A375 (cell line): ENCODE results near the gene TFAM. TPM values are rescaled to one million over a fixed set of nuclear protein-coding genes. Genes with fewer than 3 reads are reported as not detected.

ENCODE experiments used
- total RNA-seq: library from RNA; depleted of rRNA; stranded (reverse); fragments of >200 nt; shearing (Covaris generic); gene quantifications from 2 replicates; pipeline ENCODE4 v1.2.3, GENCODE V29; 2014; rRNA removed

TFAM gene
- 50.1 and 64.4 TPM in 2 replicates for total RNA-seq

DNA sequence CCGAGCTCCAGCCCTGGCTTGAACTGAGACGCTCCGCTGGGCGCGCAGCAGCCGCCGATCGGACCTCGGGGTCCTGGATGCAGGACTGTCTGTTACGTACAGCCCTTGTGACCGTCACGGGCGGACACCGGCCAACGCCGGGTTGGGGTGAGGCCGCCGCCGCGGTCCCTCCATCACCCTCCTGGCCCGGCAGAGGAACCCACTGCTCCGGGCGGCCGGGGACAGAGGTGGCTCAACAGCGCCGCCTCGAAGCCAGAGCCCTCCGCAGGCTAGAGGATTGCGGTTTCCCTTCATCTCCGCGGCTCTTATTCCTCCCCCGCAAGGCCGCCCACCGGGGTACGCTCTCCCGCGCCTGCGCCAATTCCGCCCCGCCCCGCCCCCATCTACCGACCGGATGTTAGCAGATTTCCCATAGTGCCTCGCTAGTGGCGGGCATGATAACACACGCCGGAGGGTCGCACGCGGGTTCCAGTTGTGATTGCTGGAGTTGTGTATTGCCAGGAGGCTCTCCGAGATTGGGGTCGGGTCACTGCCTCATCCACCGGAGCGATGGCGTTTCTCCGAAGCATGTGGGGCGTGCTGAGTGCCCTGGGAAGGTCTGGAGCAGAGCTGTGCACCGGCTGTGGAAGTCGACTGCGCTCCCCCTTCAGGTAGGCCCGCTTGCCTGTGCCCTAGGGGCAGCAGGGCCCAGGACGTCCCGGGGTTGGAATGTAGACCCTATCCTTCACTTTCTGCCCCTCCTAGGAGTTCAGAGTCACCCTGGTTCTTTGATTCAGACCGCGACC is at the start of gene TFAM:
Gene TFAM, plus strand, starts transcription at position 412 of the 785 bp plus-strand sequence. Its CDS starts 138 bp downstream, at position 550.

Other genes with a start within 250 kb of the TFAM start
- gene IPMK, start 117.5 kb upstream of the TFAM start, total RNA-seq: 1.8 and 1.9 TPM in 2 replicates
- gene CISD1, start 116.2 kb upstream of the TFAM start, total RNA-seq: 13.2 and 28.7 TPM in 2 replicates
- 5.7 and 6.0 TPM in 2 replicates for gene UBE2D1, start 50.4 kb upstream of the TFAM start, total RNA-seq
- 2.9 TPM in 2 replicates for gene BICC1, start 127.5 kb downstream of the TFAM start, total RNA-seq